Epidermal melanocyte (primary cell): ENCODE measurements around the gene SP1.
"Not testable (repeated sequence)": the region's sequence is repeated elsewhere in the genome, so short reads cannot be mapped to it uniquely, and the experiment has no call there.

Source experiments
- DNase-seq: peaks from one replicate; pipeline ENCODE4 v3.0.0; 2011; ENCODE audit warnings: low spot score; ENCODE audit not compliant: insufficient read length

The SP1 gene

DNA sequence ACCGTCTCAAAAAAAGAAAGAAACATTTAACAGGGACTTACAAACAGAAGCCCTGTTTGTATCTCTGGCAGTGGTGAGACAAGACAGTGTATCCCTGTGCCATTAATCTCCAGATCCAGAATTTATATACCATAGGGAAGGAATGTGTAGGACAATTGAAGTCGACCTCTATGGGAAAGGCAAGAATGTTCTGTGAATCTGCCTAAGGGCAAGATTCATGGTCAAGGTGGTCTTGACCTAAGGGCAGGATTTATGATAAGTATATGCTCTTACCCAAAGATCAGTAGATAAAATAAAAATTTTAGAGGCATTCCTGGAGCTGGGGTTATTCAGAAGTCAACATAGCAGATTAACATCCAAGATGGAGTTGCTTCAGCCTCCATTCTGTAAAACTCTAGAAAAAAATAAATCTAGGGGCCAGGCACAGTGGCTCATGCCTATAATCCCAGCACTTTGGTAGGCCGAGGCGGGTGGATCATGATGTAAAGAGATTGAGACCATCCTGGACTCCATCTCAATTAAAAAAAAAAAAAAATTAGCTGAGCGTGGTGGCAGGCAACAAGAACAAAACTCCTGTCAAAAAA lies 21.0 kb upstream of the SP1 start:
- DNase-seq: no peak

DNA sequence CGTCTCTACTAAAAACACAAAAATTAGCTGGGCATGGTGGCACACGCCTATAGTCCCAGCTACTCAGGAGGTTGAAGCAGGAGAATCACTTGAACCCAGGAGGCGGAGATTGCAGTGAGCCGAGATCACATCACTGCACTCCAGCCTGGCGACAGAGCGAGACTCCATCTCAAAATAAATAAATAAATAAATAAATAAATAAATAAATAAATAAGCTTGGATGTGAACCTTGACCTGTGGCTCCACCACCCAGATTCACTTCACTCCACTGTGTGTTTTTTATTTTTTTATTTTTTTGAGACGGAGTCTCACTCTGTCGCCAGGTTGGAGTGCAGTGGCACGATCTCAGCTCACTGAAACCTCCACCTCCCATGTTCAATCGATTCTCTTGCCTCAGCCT lies 18.3 kb upstream of the SP1 start:
- DNase-seq: not testable (repeated sequence)

DNA sequence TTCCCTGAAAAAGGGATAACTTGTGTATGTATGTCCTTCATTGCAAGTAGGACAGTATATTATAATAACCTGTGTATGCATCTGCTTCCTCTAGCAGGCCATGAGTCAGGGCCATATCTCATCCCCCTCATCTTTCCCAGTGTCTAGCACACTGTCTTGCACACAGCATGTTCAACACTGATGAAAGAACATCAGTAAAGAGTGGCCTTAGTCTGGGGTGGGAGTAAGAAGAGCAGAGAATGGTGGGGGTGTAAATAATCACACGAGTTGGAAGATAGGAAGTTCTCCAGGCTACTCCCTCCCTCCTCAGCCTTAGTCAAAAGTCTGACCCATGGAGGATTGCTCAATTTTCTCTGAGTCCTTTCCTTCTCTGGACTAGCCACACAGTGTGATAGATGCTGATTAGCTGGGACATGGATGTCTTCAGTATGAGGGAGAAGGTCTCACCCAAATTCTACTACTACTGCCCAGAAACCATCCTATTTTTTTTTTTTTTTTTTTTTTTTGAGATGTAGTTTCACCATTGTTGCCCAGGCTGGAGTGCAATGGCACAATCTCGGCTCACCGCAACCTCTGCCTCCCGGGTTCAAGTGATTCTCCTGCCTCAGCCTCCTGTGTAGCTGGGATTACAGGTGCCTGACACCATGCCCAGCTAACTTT lies 14.6 kb upstream of the SP1 start:
- DNase-seq: no peak

DNA sequence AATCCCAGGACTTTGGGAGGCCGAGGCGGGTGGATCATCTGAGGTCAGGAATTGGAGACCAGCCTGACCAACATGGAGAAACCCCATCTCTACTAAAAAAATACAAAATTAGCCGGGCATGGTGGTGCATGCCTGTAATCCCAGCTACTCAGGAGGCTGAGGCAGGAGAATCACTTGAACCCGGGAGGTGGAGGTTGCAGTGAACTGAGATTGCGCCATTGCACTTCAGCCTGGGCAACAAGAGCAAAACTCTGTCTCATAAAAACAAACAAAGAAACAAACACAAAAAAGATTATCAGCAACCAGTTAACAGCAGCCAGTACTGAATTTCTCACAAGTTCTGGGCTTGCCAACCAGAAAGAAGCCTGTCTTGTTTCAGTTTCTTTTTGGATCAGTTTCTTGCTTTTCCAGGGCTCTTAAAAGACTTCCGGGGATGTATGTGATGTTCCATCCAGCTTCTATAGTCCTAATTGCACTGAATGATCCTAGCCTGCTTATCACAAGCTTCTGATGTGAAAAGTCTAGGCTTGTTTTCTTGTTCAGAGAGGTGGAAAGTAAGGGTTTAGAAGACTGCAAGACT lies 6.3 kb upstream of the SP1 start:
- not testable (repeated sequence) for DNase-seq

DNA sequence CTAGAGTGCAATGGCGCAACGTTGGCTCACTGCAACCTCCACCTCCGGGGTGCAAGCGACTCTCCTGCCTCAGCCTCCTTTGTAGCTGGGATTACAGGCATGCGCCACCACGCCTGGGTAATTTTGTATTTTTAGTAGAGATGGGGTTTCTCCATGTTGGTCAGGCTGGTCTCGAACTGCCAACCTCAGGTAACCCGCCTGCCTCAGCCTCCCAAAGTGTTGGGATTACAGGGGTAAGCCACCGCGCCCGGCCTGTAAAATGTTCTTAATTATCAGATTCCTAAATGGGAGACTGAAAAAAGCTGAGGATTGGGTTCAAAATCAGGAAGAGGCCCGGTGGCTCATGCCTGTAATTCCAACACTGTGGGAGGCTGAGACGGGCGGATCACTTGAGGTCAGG lies 5.7 kb upstream of the SP1 start:
- DNase-seq: not testable (repeated sequence)

DNA sequence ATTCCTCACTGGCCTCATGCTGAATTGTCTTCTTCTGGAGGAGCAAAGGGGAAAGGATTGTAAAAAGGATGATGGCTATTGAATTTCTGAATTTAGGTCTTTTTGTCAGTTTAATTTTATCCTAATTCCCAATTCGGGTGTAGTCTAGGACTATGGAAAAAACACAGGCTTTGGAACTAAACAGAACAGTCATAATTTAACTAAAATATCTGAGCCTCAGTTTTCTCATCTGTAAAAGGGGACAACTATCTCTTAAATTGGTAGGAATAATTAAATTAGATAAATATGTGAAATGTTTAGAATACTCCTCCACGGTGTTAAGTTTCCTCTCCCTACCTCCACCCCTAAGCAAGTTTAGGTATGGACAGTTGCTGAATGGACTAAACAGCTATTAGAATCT lies 3.2 kb upstream of the SP1 start:
- DNase-seq: no peak

DNA sequence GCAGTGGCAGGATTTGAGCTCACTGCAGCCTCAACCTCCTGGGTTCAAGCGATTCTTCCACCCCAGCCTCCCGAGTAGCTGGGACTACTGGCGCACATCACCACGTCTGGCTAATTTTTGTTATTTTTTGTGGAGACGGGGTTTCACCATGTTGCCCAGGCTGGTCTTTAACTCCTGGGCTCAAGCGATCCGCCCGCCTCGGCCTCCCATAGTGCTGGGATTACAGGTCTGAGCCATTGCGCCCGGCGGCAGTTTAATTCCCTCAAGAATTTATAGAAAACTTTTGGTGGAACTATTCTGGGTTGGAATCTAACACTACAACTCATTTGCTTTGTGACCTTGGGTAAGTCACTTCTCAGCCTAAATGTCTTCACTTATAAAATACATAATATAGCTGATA lies 1.8 kb upstream of the SP1 start:
- no peak for DNase-seq

DNA sequence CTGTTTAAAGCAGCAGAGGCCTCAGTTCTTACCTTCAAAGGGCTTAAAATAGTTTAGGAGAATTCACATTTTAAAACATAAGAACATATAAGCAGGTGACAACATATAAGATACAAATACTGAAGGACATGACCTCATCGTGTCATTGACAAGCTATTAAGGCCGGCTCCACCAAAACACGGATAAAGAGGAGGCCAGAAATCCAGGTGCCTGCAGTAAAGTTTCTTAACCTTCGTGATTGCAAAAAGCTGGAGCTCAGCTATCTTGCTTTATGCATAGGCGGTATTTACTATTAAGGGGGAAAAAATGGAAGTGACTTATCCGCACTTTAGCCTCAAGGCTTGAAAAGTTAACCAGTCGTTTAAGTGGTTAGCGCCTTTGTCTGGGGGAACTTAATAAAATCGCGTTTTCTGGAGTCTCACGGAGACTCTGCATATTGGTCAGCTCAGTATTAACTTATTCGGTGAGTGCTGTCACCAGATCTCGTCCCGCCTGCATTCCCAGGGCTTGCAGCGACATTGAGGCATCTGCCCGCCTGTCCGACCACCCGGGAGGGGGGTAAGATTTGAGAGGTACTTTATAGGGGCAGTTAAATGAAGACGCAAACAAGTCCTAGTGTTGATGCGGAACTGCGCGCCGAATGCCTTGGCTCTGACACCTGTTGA lies 1.1 kb upstream of the SP1 start:
- DNase-seq: no peak

DNA sequence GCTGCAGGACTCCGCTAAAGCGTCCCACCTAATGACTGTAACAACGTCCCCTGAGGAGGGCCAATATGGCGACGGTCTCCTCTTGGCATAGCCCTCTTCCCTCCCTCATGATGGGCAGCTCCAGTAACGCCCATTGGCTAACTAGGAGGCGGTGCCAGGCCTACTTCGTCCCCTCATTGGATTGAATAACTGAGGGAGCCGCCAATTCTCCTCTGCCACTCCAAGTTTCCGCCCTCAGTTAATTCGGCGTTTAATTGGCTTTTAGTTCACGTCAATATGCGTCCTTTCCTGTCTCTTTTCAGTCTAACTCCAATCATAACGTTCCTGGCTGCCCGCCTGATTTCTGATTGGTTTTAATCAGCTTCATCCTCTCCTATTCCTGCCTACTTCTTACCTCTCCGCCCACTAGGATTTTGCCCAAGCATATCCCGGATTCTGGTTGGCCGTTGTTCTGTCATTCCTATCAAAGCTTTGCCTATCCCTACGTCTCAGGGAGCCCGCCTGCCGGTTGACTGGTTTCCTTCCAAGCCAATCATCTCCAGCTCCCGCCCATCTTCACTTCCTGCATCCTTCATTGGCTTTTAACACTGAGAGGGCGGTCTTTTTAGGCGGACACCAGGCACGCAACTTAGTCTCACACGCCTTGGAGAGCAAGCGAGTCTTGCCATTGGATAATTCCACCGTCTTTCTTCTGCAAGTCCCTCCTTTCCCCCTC lies 430 bp upstream of the SP1 start:
- DNase-seq: peak; percentile 93

DNA sequence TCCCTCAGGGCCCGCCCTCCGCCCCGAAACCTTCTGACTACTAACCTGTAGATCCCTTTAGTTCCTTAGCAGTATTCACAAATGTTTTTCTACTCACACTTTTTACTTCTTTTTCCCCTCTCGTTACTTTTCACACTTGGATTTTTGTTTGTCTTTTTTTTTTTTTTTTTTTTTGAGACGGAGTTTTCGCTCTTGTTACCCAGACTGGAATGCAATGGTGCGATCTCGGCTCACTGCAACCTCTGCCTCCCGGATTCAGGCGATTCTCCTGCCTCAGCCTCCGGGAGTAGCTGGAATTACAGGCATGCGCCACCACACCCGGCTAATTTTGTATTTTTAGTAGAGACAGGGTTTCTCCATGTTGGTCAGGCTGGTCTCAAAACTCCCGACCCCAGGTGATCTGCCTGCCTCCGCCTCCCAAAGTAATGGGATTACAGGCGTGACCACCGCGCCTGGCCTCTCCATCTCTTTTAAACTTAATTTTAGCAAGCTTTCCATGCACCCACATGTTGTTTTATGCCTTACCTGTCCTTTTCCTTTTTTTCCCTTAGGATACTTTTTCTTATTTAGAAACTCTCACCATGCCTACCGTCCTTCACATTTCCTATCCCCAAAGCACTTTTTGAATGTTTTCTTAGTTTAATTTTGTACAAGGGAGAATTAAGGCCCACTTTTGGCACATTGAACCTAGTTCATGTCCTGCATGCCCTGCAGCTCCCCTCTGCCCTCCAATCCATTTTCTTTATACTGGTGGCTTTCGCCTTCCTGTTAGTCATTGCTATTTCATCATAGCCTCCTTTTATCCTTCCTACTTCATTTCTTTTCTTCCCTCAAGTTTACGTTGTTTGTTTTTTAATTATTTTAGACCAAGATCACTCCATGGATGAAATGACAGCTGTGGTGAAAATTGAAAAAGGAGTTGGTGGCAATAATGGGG lies 1.1 kb downstream of the SP1 start:
- DNase-seq: no peak

DNA sequence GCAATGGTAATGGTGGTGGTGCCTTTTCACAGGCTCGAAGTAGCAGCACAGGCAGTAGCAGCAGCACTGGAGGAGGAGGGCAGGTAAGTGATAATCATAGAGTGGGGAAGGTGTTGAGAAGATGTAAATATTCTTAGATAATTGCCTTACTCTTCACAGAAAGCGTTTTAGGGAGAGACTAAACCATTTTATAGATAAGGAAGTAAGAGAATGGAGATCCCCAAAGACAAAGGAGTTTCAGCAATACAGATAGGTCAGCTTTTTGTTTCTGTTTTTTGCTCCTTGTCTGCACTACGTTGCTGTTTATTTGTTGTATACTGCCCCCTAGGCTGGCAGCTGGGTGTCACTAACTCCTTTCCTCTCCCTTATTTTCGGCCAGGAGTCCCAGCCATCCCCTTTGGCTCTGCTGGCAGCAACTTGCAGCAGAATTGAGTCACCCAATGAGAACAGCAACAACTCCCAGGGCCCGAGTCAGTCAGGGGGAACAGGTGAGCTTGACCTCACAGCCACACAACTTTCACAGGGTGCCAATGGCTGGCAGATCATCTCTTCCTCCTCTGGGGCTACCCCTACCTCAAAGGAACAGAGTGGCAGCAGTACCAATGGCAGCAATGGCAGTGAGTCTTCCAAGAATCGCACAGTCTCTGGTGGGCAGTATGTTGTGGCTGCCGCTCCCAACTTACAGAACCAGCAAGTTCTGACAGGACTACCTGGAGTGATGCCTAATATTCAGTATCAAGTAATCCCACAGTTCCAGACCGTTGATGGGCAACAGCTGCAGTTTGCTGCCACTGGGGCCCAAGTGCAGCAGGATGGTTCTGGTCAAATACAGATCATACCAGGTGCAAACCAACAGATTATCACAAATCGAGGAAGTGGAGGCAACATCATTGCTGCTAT lies 2.0 kb downstream of the SP1 start:
- no peak for DNase-seq

DNA sequence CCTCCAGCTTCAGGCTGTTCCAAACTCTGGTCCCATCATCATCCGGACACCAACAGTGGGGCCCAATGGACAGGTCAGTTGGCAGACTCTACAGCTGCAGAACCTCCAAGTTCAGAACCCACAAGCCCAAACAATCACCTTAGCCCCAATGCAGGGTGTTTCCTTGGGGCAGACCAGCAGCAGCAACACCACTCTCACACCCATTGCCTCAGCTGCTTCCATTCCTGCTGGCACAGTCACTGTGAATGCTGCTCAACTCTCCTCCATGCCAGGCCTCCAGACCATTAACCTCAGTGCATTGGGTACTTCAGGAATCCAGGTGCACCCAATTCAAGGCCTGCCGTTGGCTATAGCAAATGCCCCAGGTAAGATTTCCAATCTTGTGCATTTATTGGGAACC lies 3.3 kb downstream of the SP1 start:
- DNase-seq: no peak

DNA sequence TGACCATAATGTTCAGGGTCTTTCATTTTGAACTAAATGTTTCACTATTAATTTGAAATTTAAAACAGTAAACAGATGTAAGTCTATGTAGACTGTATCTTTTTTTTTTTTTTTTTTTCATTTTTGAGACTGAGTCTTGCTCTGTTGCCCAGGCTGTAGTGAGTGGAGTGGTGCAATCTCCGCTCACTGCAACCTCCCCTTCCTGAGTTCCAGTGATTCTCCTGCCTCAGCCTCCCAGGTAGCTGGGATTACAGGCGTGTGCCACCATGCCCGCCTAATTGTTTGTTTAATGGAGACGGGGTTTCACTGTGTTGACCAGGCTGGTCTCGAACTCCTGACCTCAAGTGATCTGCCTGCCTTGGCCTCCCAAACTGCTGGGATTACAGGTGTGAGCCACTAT lies 6.4 kb downstream of the SP1 start:
- not testable (repeated sequence) for DNase-seq

DNA sequence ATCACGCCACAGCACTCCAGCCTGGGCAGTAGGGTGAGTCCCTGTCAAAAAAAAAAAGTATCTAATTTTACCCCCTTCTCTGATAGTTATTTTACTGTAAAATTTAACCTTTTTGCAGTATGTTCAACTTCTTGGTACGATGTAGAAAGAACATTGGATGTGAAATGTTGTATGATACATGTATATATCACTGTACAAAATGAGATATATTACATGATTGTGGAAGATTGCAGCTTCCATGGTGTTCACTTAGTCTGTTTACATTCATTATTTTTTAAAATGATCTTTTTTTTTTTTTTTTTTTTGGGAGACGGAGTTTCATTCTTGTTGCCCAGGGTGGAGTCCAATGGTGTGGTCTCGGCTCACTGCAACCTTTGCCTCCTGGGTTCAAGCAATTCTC lies 9.0 kb downstream of the SP1 start:
- no peak for DNase-seq

DNA sequence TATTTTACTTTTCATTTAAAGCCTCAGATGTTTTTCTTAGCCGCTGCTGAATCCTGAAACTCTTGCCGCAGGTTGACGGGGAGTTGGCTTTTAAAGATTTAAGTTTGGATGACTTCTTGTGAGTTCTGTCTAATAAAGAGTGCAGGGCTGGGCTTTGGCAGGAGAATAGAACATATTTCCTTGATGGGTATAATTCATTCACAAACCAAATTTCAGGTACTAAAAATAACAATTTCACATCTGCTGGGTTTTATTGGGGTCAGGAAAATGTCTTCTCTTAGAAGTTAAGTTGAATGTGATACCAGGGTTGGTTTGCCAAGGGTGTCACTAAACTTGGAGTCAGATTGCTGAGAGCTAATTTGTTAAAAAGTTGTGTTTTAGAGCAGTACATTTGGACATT lies 9.7 kb downstream of the SP1 start:
- no peak for DNase-seq

DNA sequence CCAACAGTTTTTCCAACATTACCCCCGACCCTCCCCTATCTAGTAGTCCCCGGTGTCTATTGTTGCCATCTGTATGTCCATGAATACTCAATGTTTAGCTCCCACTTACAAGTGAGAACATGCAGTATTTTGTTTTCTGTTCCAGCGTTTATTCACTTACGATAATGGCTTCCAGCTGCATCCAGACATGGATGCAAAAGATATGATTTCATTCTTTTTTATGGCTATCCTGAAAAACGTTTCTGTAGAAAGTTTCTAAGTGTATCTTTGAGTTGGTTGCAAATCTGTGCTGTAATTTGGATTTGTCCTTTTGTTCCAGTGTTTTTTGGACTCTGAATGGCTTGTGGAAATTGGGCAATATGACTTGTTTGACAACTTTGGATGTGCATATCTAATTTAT lies 11.7 kb downstream of the SP1 start:
- DNase-seq: no peak

DNA sequence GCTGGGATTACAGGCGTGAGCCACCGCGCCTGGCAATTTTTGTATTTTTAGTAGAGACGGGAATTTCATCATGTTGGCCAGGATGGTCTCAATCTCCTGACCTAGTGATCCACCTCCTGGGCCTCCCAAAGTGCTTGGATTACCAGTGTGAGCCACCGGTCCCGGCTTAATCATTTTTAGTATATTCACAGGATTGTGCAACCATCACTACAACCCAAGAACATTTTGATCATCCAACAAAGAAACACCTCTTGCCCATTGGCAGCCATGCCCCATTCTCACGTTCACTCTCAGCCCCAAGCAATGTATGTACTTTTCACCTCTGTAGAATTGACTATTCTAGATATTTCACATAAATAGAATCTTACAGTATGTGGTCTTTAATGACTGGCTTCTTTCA lies 19.9 kb downstream of the SP1 start:
- no peak for DNase-seq

DNA sequence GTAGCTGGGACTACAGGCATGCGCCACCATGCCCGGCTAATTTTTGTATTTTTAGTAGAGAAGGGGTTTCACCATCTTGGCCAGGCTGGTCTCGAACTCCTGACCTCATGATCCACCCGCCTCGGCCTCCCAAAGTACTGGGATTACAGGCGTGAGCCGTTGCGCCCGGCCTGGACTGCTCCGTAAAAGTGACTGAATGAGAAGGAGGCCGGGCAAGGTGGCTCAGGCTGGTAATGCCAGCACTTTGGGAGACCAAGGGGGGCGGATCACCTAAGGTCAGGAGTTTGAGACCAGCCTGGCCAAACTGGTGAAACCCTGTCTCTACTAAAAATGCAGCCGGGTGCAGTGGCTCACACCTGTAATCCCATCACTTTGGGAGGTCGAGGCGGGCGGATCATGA lies 22.4 kb downstream of the SP1 start:
- not testable (repeated sequence) for DNase-seq

DNA sequence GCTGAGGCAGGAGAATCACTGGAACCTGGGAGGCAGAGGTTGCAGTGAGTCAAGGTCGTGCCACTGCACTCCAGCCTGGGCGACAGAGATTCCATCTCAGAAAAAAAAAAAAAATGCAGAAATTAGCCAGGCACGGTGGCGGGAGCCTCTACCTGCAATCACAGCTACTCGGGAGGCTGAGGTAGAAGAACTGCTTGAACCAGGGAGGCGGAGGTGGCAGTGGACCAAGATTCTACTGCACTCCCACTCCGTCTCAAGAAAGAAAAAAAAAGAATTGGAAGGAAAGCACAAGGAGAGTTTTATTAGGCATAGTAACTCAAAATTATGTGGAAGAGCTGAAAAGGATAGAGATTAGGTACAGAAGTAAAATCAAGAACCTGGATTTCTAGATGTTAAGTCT lies 22.9 kb downstream of the SP1 start:
- no peak for DNase-seq

DNA sequence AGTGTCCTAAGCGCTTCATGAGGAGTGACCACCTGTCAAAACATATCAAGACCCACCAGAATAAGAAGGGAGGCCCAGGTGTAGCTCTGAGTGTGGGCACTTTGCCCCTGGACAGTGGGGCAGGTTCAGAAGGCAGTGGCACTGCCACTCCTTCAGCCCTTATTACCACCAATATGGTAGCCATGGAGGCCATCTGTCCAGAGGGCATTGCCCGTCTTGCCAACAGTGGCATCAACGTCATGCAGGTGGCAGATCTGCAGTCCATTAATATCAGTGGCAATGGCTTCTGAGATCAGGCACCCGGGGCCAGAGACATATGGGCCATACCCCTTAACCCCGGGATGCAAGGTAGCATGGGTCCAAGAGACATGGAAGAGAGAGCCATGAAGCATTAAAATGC lies 31.0 kb downstream of the SP1 start:
- DNase-seq: no peak
